Stimulated activated naive CD8-positive, alpha-beta T cell treated with anti-CD3 and anti-CD28 coated beads, Interleukin-15, amount 100 ng/mL, for 72 hours (primary cell): ENCODE results near the gene CD300E.

Source experiments
- ATAC-seq: fragments of 150-1000 bp; cut with Tn5 transposase; 2 replicates; pipeline ENCODE4 v1.10.0; 2021; ENCODE audit warnings: mild to moderate bottlenecking, moderate library complexity
- DNase-seq, 2 donors: peaks; one replicate each; pipeline ENCODE4 v3.0.0; 2021 to 2022
- H3K27ac Mint-ChIP-seq, 2 donors: one replicate each; pipeline ENCODE4 v1.8.0; 2022; ENCODE audit warnings: mild to moderate bottlenecking in 2 of 2, mixed read lengths in 2 of 2, moderate library complexity in 2 of 2
- H3K27me3 Mint-ChIP-seq: one replicate; pipeline ENCODE4 v1.8.0; 2022; ENCODE audit warnings: mixed read lengths
- H3K4me1 Mint-ChIP-seq: one replicate; pipeline ENCODE4 v1.8.0; 2022; ENCODE audit warnings: mild to moderate bottlenecking, mixed read lengths
- H3K4me3 Mint-ChIP-seq, 2 donors: one replicate each; pipeline ENCODE4 v1.8.0; 2022; ENCODE audit warnings: mild to moderate bottlenecking in 2 of 2, mixed read lengths in 2 of 2, moderate library complexity in 1 of 2
- H3K9me3 Mint-ChIP-seq, 2 donors: one replicate each; pipeline ENCODE4 v1.8.0; 2022; ENCODE audit warnings: mixed read lengths in 2 of 2

CD300E gene

GRCh38 chr17:74568106-74568873 lies 55.2 kb downstream of the CD300E start:
- H3K4me1 Mint-ChIP-seq = peaks cover 9% of the 10 kb centered on the region
- no peak overlapping the region for H3K4me3 Mint-ChIP-seq
- no peaks in the 10 kb centered on the region for H3K9me3 Mint-ChIP-seq
- DNase-seq (no peak), ATAC-seq (no peak)
- no peak overlapping the region for H3K27ac Mint-ChIP-seq
- peaks cover 34% of the 10 kb centered on the region for H3K27me3 Mint-ChIP-seq

- Mint-ChIP-seq H3K27me3 (peaks cover 34% of the 10 kb centered on the region), H3K4me3 (no peak within 1 kb of the TSS)
- no peak for DNase-seq
These were observed 56.1 kb downstream of the CD300E start, which contains the start of gene CD300H for GRCh38 chr17:74567397-74567796. CD300H (minus strand) TSS chr17:74567509.

DNA sequence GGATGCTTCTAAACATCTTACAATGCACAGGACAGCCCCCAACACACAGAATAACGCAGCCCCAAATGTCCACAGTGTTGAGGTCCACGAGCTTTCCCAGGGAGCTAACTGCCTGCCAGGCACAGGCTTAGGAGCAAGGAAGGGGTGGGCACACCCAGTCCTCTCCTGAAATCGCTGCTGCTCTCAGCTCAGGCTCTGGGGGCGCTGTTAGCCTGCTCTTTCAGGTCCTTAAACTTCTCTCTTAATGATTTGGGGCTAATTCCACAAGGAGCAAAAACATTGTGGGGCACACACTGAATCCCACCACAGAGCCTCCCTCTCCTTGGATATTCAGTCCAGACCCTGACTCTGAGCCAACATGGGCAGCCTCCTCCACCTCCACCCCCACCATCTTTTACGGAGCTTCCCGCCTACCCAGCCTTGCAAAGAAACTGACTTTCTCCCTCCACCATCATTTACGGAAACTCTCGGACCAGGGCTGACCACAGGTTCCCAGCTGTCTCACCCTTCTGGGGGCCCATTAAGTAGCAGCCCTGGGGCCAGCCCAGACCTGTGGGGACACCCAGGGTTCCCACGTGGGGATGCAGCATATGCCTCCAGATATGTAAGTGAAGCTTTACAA lies 57.3 kb downstream of the CD300E start:
- Mint-ChIP-seq H3K4me1 (peaks cover 16% of the 10 kb centered on the region), H3K4me3 (no peak overlapping the region), H3K27me3 (peaks cover 34% of the 10 kb centered on the region), H3K27ac (no peak overlapping the region), H3K9me3 (no peaks in the 10 kb centered on the region)
- ATAC-seq (peak; percentile 47), DNase-seq (peak in 1 of 2 donors; percentile 32)

More at GRCh38 chr17:74567397-74567796, 56.1 kb downstream of the CD300E start, which contains the start of gene CD300H:
- Mint-ChIP-seq H3K4me1 (peaks cover 9% of the 10 kb centered on the region), H3K9me3 (no peaks in the 10 kb centered on the region), H3K27ac (no peak within 1 kb of the TSS)
- no peak for ATAC-seq

DNA sequence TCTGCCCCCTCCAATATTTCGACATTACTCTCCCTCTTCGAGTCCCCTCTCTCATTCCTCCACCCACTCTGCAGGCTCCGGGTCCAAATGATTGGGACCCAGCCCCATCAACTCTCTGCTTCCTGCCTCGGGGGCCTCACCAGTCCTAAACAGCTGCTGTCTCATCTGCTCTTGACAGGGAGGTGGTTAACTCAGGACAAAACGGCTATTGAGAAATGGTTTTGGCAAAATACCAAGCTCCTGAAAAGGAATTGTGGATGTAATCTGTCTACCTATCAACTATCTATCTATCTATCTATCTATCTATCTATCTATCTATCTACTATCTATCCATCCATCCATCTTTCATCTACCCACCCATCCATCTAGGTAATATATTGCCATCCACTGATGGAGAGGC lies 58.4 kb downstream of the CD300E start:
- no peaks in the 10 kb centered on the region for H3K9me3 Mint-ChIP-seq
- H3K4me1 Mint-ChIP-seq = peaks cover 18% of the 10 kb centered on the region
- no peak for ATAC-seq
- H3K4me3 Mint-ChIP-seq = no peak overlapping the region
- DNase-seq = no peak
- peaks cover 27% of the 10 kb centered on the region for H3K27me3 Mint-ChIP-seq
- peak overlapping the region in 1 of 2 donors; percentile 16 for H3K27ac Mint-ChIP-seq

- H3K9me3 Mint-ChIP-seq = no peaks in the 10 kb centered on the region
- DNase-seq (no peak), ATAC-seq (no peak)
- H3K4me1 Mint-ChIP-seq = peaks cover 19% of the 10 kb centered on the region
- H3K27ac Mint-ChIP-seq = peak overlapping the region in 1 of 2 donors; percentile 6
- peaks cover 13% of the 10 kb centered on the region for H3K27me3 Mint-ChIP-seq
- H3K4me3 Mint-ChIP-seq = no peak overlapping the region
These were observed 60.2 kb downstream of the CD300E start for GRCh38 chr17:74563358-74563757.

DNA sequence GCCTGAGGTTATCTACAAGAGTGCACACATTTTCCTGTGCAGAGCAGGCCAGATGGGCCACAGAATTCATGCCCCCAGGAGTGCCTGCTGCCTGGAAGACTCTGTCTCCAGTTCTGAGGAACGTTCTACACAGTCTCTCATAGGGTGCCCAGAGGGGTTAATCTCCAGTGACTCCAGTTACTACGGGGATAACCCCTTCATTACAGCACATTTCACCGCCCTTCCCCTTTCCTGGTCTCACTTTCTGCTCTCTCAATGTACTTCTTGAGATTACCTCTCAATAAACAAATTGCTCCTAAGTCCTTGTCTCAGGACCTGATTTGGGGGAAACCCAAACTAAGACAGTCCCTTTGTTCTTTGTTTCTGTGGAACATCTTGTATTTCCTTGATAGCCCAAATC lies 62.0 kb downstream of the CD300E start:
- no peak for ATAC-seq
- H3K27me3 Mint-ChIP-seq = no peaks in the 10 kb centered on the region

More for the DNA sequence above, 62.0 kb downstream of the CD300E start:
- Mint-ChIP-seq H3K4me3 (no peak overlapping the region), H3K9me3 (peaks cover 0 to 1% of the 10 kb centered on the region in 2 donors), H3K4me1 (peaks cover 19% of the 10 kb centered on the region), H3K27ac (no peak overlapping the region)
- DNase-seq = no peak
